G401 (cell line): ENCODE data around the gene TENT5C. TPM values are rescaled to one million over a fixed set of nuclear protein-coding genes. Genes with fewer than 3 reads are reported as not detected.

ENCODE experiments used
- DNase-seq: peaks from one replicate; pipeline ENCODE4 v3.0.0-alpha.2; 2015; ENCODE audit warnings: low spot score
- in situ Hi-C: cut with HindIII; loops from 2 replicates; pipeline ENCODE4 v1.10.0; 2016; ENCODE audit warnings: low sequenced_read_pairs, mixed read lengths
- total RNA-seq: library from RNA; depleted of rRNA; stranded (reverse); fragments of >200 nt; shearing (Covaris generic); gene quantifications from 2 replicates; pipeline ENCODE4 v1.2.3, GENCODE V29; 2014

The TENT5C gene
- total RNA-seq, 1 experiment from 2014 or later, result 0.85 TPM

GRCh38 chr1:117570988-117571409, 34.8 kb upstream of the TENT5C start:
- no peak for DNase-seq
- in situ Hi-C loops, result no loop called here

- in situ Hi-C loops, result no loop called here
- DNase-seq, result no peak
Observed at GRCh38 chr1:117571496-117571895, 34.4 kb upstream of the TENT5C start.

- in situ Hi-C loops, result no loop called here
- no peak for DNase-seq
Observed at GRCh38 chr1:117572546-117572945, 33.3 kb upstream of the TENT5C start.

- in situ Hi-C loops, result no loop called here
Observed at GRCh38 chr1:117573386-117574023, 32.3 kb upstream of the TENT5C start.

GRCh38 chr1:117574161-117574835, 31.6 kb upstream of the TENT5C start:
- in situ Hi-C loops, result no loop called here
- no peak for DNase-seq

More at GRCh38 chr1:117573386-117574023, 32.3 kb upstream of the TENT5C start:
- DNase-seq, result no peak

GRCh38 chr1:117575586-117576225, 30.1 kb upstream of the TENT5C start:
- DNase-seq, result no peak
- in situ Hi-C loops, result no loop called here

- in situ Hi-C loops, result no loop called here
- no peak for DNase-seq
Observed at GRCh38 chr1:117576236-117576635, 29.6 kb upstream of the TENT5C start.

GRCh38 chr1:117577191-117577885, 28.5 kb upstream of the TENT5C start:
- DNase-seq, result no peak
- in situ Hi-C loops, result no loop called here

GRCh38 chr1:117578466-117578865, 27.4 kb upstream of the TENT5C start:
- in situ Hi-C loops, result no loop called here

GRCh38 chr1:117579221-117579906, 26.5 kb upstream of the TENT5C start:
- no peak for DNase-seq
- in situ Hi-C loops, result no loop called here

More at GRCh38 chr1:117578466-117578865, 27.4 kb upstream of the TENT5C start:
- DNase-seq, result no peak

- no peak for DNase-seq
- in situ Hi-C loops, result no loop called here
Observed at GRCh38 chr1:117580436-117580835, 25.4 kb upstream of the TENT5C start.

GRCh38 chr1:117580882-117581281, 25.0 kb upstream of the TENT5C start:
- no peak for DNase-seq
- in situ Hi-C loops, result no loop called here

GRCh38 chr1:117581391-117581943, 24.4 kb upstream of the TENT5C start:
- in situ Hi-C loops, result no loop called here
- DNase-seq, result no peak

GRCh38 chr1:117582451-117582850, 23.4 kb upstream of the TENT5C start:
- no peak for DNase-seq
- in situ Hi-C loops, result no loop called here

GRCh38 chr1:117583247-117583646, 22.6 kb upstream of the TENT5C start:
- DNase-seq, result no peak
- in situ Hi-C loops, result no loop called here

- in situ Hi-C loops, result no loop called here
- no peak for DNase-seq
Observed at GRCh38 chr1:117584181-117584580, 21.7 kb upstream of the TENT5C start.

- no peak for DNase-seq
- in situ Hi-C loops, result no loop called here
Observed at GRCh38 chr1:117585086-117585485, 20.8 kb upstream of the TENT5C start.

- in situ Hi-C loops, result no loop called here
- DNase-seq, result no peak
Observed at GRCh38 chr1:117586337-117586736, 19.5 kb upstream of the TENT5C start.
